HCT116 (cell line): Measurements from ENCODE around the gene EEF2KMT. TPM values are rescaled to one million over a fixed set of nuclear protein-coding genes. Genes with fewer than 3 reads are reported as not detected.

Experiments used
- ATAC-seq: fragments of 200-7000 bp; cut with Tn5 transposase; 2 replicates; pipeline ENCODE4 v1.9.1; 2020; ENCODE audit warnings: mild to moderate bottlenecking, moderate library complexity
- BruUV-seq: library from RNA; stranded (reverse); fragments of 400-500 nt; replicated peaks from 2 replicates; lab custom pipeline; 2021; lab: Mats Ljungman, UMichigan
- CTCF ChIA-PET: fragments of 300-600 bp; sonication (Branson Sonifier 250); formaldehyde crosslinking; loops from one replicate; lab custom pipeline; 2021; ENCODE audit warnings: antibody characterized with exemption; lab: Charles Lee
- POLR2A ChIA-PET: fragments of 300-600, 350-600 bp; sonication (Branson Sonifier 250); formaldehyde crosslinking; loops from one replicate; lab custom pipeline; 2021; ENCODE audit warnings: antibody characterized with exemption; lab: Charles Lee
- RAD21 ChIA-PET, 2 experiments: fragments of 300-600 bp; sonication (Branson Sonifier 250); formaldehyde crosslinking; loops; one replicate each; lab custom pipeline; 2023; ENCODE audit warnings: low total read pairs in 2 of 2; ENCODE audit not compliant: uncharacterized antibody in 2 of 2, unreplicated experiment in 2 of 2, low non-redundant PET in 1 of 2; lab: Charles Lee
- DNase-seq: peaks from one replicate; pipeline ENCODE4 v3.0.0-alpha.2; 2010; ENCODE audit warnings: low read depth, low spot score
- H2AFZ ChIP-seq: fragments of 200-600 bp; shearing (Covaris generic), sonication (generic); 2 replicates; pipeline ENCODE4 v1.6.1; 2017; ENCODE audit warnings: low read depth, mixed run types, mixed read lengths, antibody characterized with exemption, low read length; ENCODE audit not compliant: poor library complexity, severe bottlenecking
- H3K27ac ChIP-seq: 2 replicates; pipeline ENCODE4 v1.5.1; 2012; ENCODE audit warnings: low read depth, low read length
- H3K27me3 ChIP-seq: fragments of 200-600 bp; sonication (generic); 2 replicates; pipeline ENCODE4 v1.6.1; 2016; ENCODE audit warnings: mixed run types, low read length, mixed read lengths; ENCODE audit not compliant: insufficient read depth
- H3K36me3 ChIP-seq, 2 experiments: fragments of 200-500 bp in 1 of 2; fragments of 200-600 bp in 1 of 2; sonication (Bioruptor generic) in 1 of 2; sonication (generic) in 1 of 2; 2 replicates each; pipeline versions ENCODE4 v1.5.1 to v1.6.1; 2014 to 2016; ENCODE audit warnings: low read length in 2 of 2, inconsistent platforms in 1 of 2, mixed read lengths in 1 of 2, mixed run types in 1 of 2; ENCODE audit not compliant: insufficient read depth in 2 of 2, control insufficient read depth in 1 of 2
- H3K4me1 ChIP-seq, 2 experiments: fragments of 200-600 bp in 1 of 2; sonication (generic) in 1 of 2; 2 replicates each; pipeline versions ENCODE4 v1.5.1 to v1.6.1; 2012 to 2017; ENCODE audit warnings: low read length in 2 of 2, inconsistent platforms in 1 of 2, mild to moderate bottlenecking in 1 of 2, mixed read lengths in 1 of 2, mixed run types in 1 of 2, moderate library complexity in 1 of 2; ENCODE audit not compliant: insufficient read depth in 2 of 2, control insufficient read depth in 1 of 2
- H3K4me2 ChIP-seq: fragments of 200-600 bp; sonication (generic); 2 replicates; pipeline ENCODE4 v1.6.1; 2017; ENCODE audit warnings: mixed run types, low read length, mixed read lengths
- H3K4me3 ChIP-seq, 2 experiments: fragments of 200-600 bp in 1 of 2; sonication (generic) in 1 of 2; replicated peaks in 1 of 2; 2 replicates each; pipeline ENCODE4 v1.5.1; 2011 to 2016; ENCODE audit warnings: low read length in 2 of 2, control low read depth in 1 of 2, low read depth in 1 of 2, mild to moderate bottlenecking in 1 of 2, mixed read lengths in 1 of 2, mixed run types in 1 of 2
- H3K79me2 ChIP-seq: fragments of 200-600 bp; sonication (generic); 2 replicates; pipeline ENCODE4 v1.6.1; 2017; ENCODE audit warnings: mild to moderate bottlenecking, mixed run types, low read length, moderate library complexity, mixed read lengths; ENCODE audit not compliant: insufficient read depth
- H3K9ac ChIP-seq: fragments of 200-600 bp; sonication (generic); 2 replicates; pipeline ENCODE4 v1.6.1; 2016; ENCODE audit warnings: low read length, mixed read lengths
- H3K9me2 ChIP-seq: fragments of 200-600 bp; sonication (generic), shearing (Covaris generic); 2 replicates; pipeline ENCODE4 v1.6.1; 2017; ENCODE audit warnings: mixed run types, mild to moderate bottlenecking, moderate library complexity; ENCODE audit not compliant: insufficient read depth
- H3K9me3 ChIP-seq, 2 experiments: fragments of 200-500 bp in 1 of 2; fragments of 200-600 bp in 1 of 2; sonication (Bioruptor generic) in 1 of 2; sonication (generic) in 1 of 2; 2 replicates each; pipeline ENCODE4 v1.6.1; 2014 to 2017; ENCODE audit warnings: low read length in 2 of 2, mixed read lengths in 2 of 2, inconsistent platforms in 1 of 2, low read depth in 1 of 2, mild to moderate bottlenecking in 1 of 2, mixed run types in 1 of 2, moderate library complexity in 1 of 2; ENCODE audit not compliant: control insufficient read depth in 1 of 2, insufficient read depth in 1 of 2
- H4K20me1 ChIP-seq: fragments of 200-600 bp; sonication (generic), shearing (Covaris generic); 2 replicates; pipeline ENCODE4 v1.6.1; 2017; ENCODE audit warnings: mixed run types, mild to moderate bottlenecking, moderate library complexity; ENCODE audit not compliant: insufficient read depth
- CBX3 ChIP-seq: IDR thresholded peaks from 2 replicates; pipeline ENCODE4 v1.6.1; 2012; ENCODE audit warnings: low read depth
- EZH2phosphoT487 ChIP-seq: fragments of 200-600 bp; IDR thresholded peaks from 2 replicates; pipeline ENCODE4 v1.6.1; 2018; ENCODE audit warnings: antibody characterized with exemption, borderline replicate concordance
- FOSL1 ChIP-seq: IDR thresholded peaks from 2 replicates; pipeline ENCODE4 v1.6.1; 2012; ENCODE audit warnings: low read depth
- POLR2A ChIP-seq: IDR thresholded peaks from 2 replicates; pipeline ENCODE4 v1.7.0; 2011; ENCODE audit warnings: borderline replicate concordance; ENCODE audit not compliant: insufficient read depth, insufficient read length; ENCODE audit errors: extremely low read depth
- RAD21 ChIP-seq: IDR thresholded peaks from 2 replicates; pipeline ENCODE4 v1.6.1; 2012; ENCODE audit warnings: low read depth, mild to moderate bottlenecking
- intact Hi-C: fragments of 100-400 bp; cut with micrococcal nuclease; formaldehyde crosslinking; loops from 2 replicates; pipeline ENCODE4 v1.10.0; 2022
- total RNA-seq: library from RNA; stranded (reverse); gene quantifications from one replicate; pipeline ENCODE4 v1.2.1, GENCODE V29; 2021; ENCODE audit not compliant: unreplicated experiment
- TF ChIP-seq, protein P1 (sequence below), 3 experiments: fragments of 200-600 bp in 1 of 3; sonication (generic) in 1 of 3; IDR thresholded peaks in 2 of 3; conservative IDR thresholded peaks in 1 of 3; 2 replicates each; pipeline ENCODE4 v1.5.1; 2012 to 2017; ENCODE audit warnings: low read depth in 2 of 3, low read length in 2 of 3, antibody characterized with exemption in 1 of 3, borderline replicate concordance in 1 of 3, control low read depth in 1 of 3, mild to moderate bottlenecking in 1 of 3, mixed read lengths in 1 of 3, mixed run types in 1 of 3, moderate library complexity in 1 of 3; ENCODE audit not compliant: insufficient read depth in 1 of 3

EEF2KMT gene
- total RNA-seq, 1 experiment from 2014 or later = 25.6 TPM

DNA sequence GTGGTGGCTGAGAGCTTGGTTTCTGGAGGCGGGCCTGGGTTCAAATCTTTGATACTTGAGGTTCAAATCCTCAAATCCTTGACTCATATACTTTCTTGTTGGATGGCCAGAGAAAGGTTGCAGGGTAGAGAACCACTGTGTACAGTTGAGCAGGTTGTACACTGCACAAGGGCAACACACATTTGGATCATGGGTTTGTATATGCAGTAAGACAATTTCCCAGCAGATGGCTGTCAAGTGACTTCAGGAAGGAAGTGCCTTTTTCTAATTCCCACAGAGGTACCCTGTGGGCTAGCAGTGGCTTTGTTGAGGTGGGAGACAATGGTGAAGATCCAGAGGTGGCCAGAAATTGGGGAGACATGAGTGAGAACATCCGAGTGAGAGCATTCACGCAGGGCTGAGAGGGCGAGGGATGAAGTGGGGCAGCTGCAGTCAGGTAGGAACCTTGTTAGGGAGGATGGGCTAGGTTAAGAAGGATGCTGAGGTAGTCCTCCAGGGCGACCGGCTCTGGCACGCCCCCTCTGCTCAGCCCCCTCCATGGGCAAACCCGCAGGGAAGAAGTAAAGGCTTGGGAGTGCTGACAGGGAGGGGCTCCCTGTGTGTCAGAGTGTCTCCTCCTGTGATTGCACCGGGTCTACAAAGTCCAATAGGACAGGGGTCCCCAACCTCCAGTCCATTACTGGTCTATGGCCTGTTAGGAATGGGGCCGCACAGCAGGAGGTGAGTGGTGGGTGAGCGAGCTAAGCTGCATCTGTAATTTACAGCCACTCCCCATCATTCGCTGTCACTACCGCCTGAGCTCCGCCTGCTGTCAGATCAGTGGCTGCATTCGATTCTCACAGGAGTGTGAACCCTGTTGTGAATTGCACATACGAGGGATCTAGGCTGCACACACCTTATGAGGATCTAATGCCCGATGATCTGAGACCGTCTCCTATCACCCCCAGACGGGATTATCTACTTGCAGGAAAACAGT lies 34.5 kb downstream of the EEF2KMT start:
- no peak overlapping the region for H3K9ac ChIP-seq
- H2AFZ ChIP-seq = no peak overlapping the region
- ChIA-PET CTCF (no interaction called here), RAD21 (no interaction called here)
- BruUV-seq = no TSS peak
- no peak overlapping the region for H3K4me3 ChIP-seq
- no peaks in the 10 kb centered on the region for H3K4me1 ChIP-seq
- no peak for TF ChIP-seq FOSL1
- no peak for TF ChIP-seq RAD21
- no peak for TF ChIP-seq CBX3
- no peak for TF ChIP-seq EZH2phosphoT487
- TF ChIP-seq, protein P1, sequence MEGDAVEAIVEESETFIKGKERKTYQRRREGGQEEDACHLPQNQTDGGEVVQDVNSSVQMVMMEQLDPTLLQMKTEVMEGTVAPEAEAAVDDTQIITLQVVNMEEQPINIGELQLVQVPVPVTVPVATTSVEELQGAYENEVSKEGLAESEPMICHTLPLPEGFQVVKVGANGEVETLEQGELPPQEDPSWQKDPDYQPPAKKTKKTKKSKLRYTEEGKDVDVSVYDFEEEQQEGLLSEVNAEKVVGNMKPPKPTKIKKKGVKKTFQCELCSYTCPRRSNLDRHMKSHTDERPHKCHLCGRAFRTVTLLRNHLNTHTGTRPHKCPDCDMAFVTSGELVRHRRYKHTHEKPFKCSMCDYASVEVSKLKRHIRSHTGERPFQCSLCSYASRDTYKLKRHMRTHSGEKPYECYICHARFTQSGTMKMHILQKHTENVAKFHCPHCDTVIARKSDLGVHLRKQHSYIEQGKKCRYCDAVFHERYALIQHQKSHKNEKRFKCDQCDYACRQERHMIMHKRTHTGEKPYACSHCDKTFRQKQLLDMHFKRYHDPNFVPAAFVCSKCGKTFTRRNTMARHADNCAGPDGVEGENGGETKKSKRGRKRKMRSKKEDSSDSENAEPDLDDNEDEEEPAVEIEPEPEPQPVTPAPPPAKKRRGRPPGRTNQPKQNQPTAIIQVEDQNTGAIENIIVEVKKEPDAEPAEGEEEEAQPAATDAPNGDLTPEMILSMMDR (IDR thresholded peaks at IDR 0.05 in 2 of 3, conservative IDR thresholded peaks at IDR 0.05 in 1 of 3; ENCODE audit: borderline replicate concordance in 1 of 3, insufficient read depth in 1 of 3, low read depth in 2 of 3, low read length in 2 of 3) = peak in 1 of 3 experiments; percentile 30; a peak in 1 of 6 replicates
- no peak for TF ChIP-seq POLR2A
- TF ChIP-seq, all 23 proteins: peak for 1
- Histone ChIP-seq H3K4me2 (no peak overlapping the region), H3K36me3 (no peaks in the 10 kb centered on the region), H3K79me2 (no peaks in the 10 kb centered on the region), H3K27ac (no peak overlapping the region), H4K20me1 (no peaks in the 10 kb centered on the region), H3K9me3 (no peaks in the 10 kb centered on the region), H3K27me3 (peaks cover 15% of the 10 kb centered on the region; the same call in 1 of the 2 replicates), H3K9me2 (no peaks in the 10 kb centered on the region)
- intact Hi-C loops = no loop called here
- ATAC-seq (peak; percentile 52), DNase-seq (no peak)
- POLR2A ChIA-PET = no interaction called here
